IMR-90 (cell line): ENCODE measurements around the gene DOCK10.

Experiments used
- CTCF ChIP-seq: conservative IDR thresholded peaks from 2 replicates; pipeline ENCODE4 v1.5.1; 2012; ENCODE audit warnings: mild to moderate bottlenecking, low read depth, low read length, improper control_type of control experiment
- POLR2A ChIP-seq: IDR thresholded peaks from 2 replicates; pipeline ENCODE4 v1.6.1; 2012; ENCODE audit warnings: mild to moderate bottlenecking, low read depth, low read length
- RAD21 ChIP-seq: IDR thresholded peaks from 2 replicates; pipeline ENCODE4 v1.6.1; 2012; ENCODE audit warnings: low read length, improper control_type of control experiment
- RFX5 ChIP-seq: IDR thresholded peaks from 2 replicates; pipeline ENCODE4 v1.8.0; 2012; ENCODE audit warnings: low read depth, mild to moderate bottlenecking, low read length, moderate library complexity
- SMC3 ChIP-seq: fragments of 150-350 bp; IDR thresholded peaks from 2 replicates; pipeline ENCODE4 v1.6.1; 2016; ENCODE audit warnings: low read depth, mild to moderate bottlenecking, antibody characterized with exemption, low read length, moderate library complexity
- USF2 ChIP-seq: fragments of 150-350 bp; IDR thresholded peaks from 2 replicates; pipeline ENCODE4 v1.6.1; 2017; ENCODE audit warnings: mild to moderate bottlenecking, antibody characterized with exemption, low read length, low read depth

- TF ChIP-seq CTCF (no peak), USF2 (no peak), RAD21 (no peak), RFX5 (no peak), POLR2A (no peak), SMC3 (no peak)
These were observed 103.6 kb downstream of the DOCK10 start for GRCh38 chr2:224938651-224939182.
